ENCODE results near the gene CALN1.

- TF ChIP-seq CTCF (conservative IDR thresholded peaks at IDR 0.05; ENCODE audit: low read depth in 2 of 2), result no peak
- no peak for TF ChIP-seq POLR2AphosphoS5 (IDR thresholded peaks at IDR 0.05; ENCODE audit: low read depth)
- no peak for TF ChIP-seq EZH2 (IDR thresholded peaks at IDR 0.05; ENCODE audit: low read depth, unreplicated experiment)
- TF ChIP-seq EZH2phosphoT487 (IDR thresholded peaks at IDR 0.05; ENCODE audit: unreplicated experiment), result no peak
- no peak for TF ChIP-seq REST (IDR thresholded peaks at IDR 0.05; ENCODE audit: unreplicated experiment)
- no peak for TF ChIP-seq CREB1 (CRISPR knock-in tag; IDR thresholded peaks at IDR 0.05; ENCODE audit: low read depth)
- no peak for TF ChIP-seq ZNF114 (CRISPR knock-in tag; IDR thresholded peaks at IDR 0.05)
Measured at GRCh38 chr7:71854546-71855397, 557.4 kb downstream of the CALN1 start.

Data from GM23338 (cell line).